GM10266 (cell line): Measurements from ENCODE around the gene NAXD.
"Not testable (repeated sequence)": the region's sequence is repeated elsewhere in the genome, so short reads cannot be mapped to it uniquely, and the experiment has no call there.

Experiments used
- DNase-seq: peaks from one replicate; pipeline ENCODE4 v3.0.0; 2012; ENCODE audit errors: extremely low spot score
- CTCF ChIP-seq: IDR thresholded peaks from 2 replicates; pipeline ENCODE4 v1.5.1; 2012; ENCODE audit warnings: mild to moderate bottlenecking, low read depth; ENCODE audit not compliant: control insufficient read depth, insufficient read depth; ENCODE audit errors: missing control alignments

The NAXD gene

DNA sequence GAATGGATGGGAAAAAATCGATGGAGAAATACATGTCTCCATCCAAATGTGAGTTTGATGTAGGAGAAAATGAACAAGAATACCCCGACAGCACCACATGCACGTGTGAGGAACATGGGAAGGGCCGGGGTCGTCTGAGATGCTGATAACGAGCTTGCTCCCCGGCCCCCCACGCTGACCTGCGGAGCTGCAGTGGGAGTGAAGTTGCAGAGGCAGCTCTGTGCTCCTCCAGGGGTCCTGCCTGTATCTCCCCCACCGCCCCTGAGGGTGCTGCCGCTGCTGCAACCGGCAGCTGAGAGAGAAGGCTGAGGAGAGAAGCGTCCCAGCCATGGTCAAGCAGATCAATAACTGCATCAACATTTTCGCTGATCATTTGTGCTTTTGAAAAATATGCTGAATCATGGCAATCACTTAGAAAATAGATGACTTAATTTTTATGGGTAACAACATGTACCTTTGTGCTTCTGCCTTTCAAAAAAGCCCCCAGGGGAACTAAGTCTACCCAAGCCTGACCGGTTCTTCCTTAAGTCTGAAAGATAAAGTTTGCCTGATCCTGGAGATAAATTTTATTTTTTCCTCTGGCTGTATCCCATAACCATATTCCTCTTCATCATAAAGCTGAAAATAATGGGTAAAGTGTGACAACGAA is 18.2 kb upstream of the NAXD start:
- no peak for TF ChIP-seq CTCF
- DNase-seq, result no peak

DNA sequence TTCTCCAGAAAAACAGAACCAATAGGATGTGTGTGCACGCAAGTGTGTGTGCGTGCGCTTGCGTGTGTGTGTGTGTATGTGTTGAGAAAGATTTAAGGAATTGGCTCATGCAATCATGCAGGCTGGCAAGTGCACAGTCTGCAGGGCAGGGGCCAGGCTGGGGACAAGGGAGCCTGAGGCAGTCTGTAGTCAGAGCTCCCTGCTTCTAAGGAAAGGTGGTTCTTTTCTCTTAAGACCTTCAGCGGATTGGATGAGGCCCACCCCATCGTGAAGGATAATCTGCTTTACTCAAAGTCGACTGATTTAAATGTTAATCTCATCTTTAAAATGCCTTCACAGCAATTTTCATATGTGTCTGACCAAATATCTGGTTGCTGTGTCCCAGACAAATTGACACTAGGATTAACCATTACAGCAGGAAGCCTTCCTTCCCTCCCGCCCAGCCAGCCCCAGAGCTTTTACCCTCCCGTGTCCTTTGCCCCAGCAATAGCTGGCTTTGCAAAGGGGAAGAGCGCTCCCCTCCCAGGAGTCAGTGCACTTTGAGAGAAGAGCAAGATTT is 15.0 kb upstream of the NAXD start:
- no peak for DNase-seq
- no peak for TF ChIP-seq CTCF

GRCh38 chr13:110600980-110601379 is 14.4 kb upstream of the NAXD start:
- no peak for DNase-seq

DNA sequence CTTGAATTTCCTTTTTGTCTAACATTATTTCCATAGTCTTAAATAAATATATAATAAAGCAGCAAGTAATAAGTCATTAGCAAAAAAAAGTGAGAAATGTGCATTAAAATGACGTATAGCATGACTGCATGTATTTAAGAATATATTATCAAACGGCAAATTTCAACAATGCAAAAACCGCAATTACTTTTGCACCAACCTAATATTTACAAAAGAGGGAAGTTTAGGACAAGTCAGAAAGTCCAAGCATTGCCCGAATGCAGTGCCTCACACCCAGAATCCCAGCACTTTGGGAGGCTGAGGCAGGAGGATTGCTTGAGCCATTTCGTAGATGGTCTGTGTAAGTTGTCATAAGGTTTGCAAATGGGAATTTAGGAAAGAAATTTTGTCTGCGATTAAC is 10.2 kb upstream of the NAXD start:
- DNase-seq, result no peak
- no peak for TF ChIP-seq CTCF

More at GRCh38 chr13:110600980-110601379, 14.4 kb upstream of the NAXD start:
- TF ChIP-seq CTCF, result no peak

DNA sequence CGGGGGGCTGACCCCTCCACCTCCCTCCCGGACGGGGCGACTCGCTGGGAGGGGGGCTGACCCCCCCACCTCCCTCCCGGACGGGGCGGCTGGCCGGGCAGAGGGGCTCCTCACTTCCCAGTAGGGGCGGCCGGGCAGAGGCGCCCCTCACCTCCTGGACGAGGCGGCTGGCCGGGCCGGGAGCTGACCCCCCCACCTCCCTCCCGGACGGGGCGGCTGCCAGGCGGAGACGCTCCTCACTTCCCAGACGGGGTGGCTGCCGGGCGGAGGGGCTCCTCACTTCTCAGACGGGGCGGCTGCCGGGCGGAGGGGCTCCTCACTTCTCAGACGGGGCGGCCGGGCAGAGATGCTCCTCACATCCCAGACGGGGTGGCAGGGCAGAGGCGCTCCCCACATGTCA is 9.1 kb upstream of the NAXD start:
- DNase-seq, result not testable (repeated sequence)

DNA sequence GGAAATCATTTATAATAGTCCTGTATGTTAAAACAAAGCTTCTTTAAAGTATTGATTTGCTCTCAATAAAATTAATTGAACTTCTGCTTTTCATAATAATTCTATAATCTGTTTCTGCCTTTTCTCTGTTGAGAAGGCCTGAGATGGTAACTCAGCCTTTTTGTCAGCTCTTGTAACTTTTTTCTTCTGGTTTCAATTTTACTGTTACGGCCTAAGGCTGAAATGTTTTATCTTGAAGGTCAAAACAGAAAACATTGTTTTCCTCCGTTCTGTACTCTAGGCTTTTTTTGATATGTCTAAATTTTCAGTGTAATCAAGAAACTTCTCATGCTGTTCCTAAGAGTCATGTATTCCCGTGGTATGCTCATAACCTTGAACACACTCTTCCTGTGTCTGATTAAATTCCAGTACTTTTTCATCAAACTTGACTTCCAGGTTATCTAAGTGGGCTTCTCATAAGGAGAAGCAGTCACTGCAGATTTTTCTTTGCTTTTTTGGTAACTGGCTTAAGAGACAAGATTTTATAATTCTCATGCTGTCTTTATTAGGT is 7.6 kb upstream of the NAXD start:
- no peak for DNase-seq
- TF ChIP-seq CTCF, result no peak

DNA sequence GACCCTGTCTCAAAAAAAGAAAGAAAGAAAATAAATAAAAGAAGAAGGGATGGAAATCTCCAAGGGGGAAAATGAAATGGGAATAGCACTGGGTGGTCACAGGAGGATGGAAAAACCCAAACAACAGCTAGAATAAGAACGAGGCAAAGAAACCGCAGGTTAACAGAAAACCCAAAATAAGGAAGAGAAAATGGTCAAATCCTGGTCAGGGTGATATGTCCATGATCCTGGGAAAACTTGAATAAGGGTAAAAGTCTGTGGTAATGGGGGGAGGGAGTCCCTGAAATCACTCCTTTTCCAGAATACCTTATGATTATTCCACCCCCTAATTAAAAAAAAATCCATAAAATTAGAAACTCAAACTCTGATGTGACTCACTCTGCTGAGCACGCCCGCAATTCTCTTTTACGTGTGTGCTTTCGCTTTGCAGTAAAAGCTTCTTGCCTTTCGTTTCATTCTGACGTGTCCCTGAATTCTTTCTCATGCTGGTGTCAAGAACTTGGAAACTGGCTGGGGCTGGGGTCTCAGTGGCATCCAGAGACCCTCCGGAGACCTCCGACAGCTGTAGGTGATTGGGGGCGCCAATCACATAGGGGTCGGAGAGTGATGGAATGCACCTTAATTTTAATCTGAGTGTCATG is 4.3 kb upstream of the NAXD start:
- DNase-seq, result peak; percentile 73
- TF ChIP-seq CTCF, result no peak
